HEK293 (cell line): ENCODE results near the gene ZMYND10.

Source experiments
- CTCF ChIA-PET: fragments of 350-600 bp; formaldehyde crosslinking; extraction: SDS; loops from one replicate; lab custom pipeline; 2021; ENCODE audit warnings: antibody characterized with exemption; lab: Yijun Ruan, JAX
- POLR2A ChIA-PET: fragments of 300-600 bp; formaldehyde crosslinking; extraction: SDS; loops from one replicate; lab custom pipeline; 2020; ENCODE audit warnings: antibody characterized with exemption, inconsistent platforms; lab: Yijun Ruan, JAX
- H3K27ac ChIP-seq: fragments of 200-500 bp; sonication (Bioruptor generic); 2 replicates; pipeline ENCODE4 v1.5.1; 2014; ENCODE audit warnings: low read depth, low read length, control low read depth, inconsistent platforms; ENCODE audit errors: extremely low read depth
- H3K36me3 ChIP-seq, 2 experiments: fragments of 200-500 bp in 1 of 2; sonication (Bioruptor generic) in 1 of 2; 1 replicate in 1 of 2; 2 replicates in 1 of 2; pipeline ENCODE4 v1.5.1; 2014 to 2017; ENCODE audit warnings: inconsistent platforms in 2 of 2, low read length in 2 of 2; ENCODE audit not compliant: control insufficient read depth in 2 of 2, insufficient read depth in 1 of 2
- H3K4me1 ChIP-seq: fragments of 200-500 bp; sonication (Bioruptor generic); 2 replicates; pipeline ENCODE4 v1.5.1; 2014; ENCODE audit warnings: mild to moderate bottlenecking, low read length, inconsistent platforms; ENCODE audit not compliant: control insufficient read depth, insufficient read depth
- H3K4me3 ChIP-seq: 2 replicates; pipeline ENCODE4 v1.5.1; 2011; ENCODE audit warnings: low read depth, mild to moderate bottlenecking, control low read depth, low read length, moderate library complexity
- H3K9me3 ChIP-seq: fragments of 200-500 bp; sonication (Bioruptor generic); 2 replicates; pipeline ENCODE4 v1.5.1; 2014; ENCODE audit warnings: low read depth, low read length, inconsistent platforms; ENCODE audit not compliant: control insufficient read depth, insufficient read depth
- BCL6B ChIP-seq: fragments of 450-650 bp; formaldehyde crosslinking; IDR thresholded peaks from 2 replicates; pipeline ENCODE4 v1.5.1; 2017; ENCODE audit warnings: missing biosample characterization, missing genetic modification characterization
- GFI1B ChIP-seq: fragments of 450-650 bp; formaldehyde crosslinking; IDR thresholded peaks from 2 replicates; pipeline ENCODE4 v1.5.1; 2016; ENCODE audit warnings: missing biosample characterization, missing genetic modification characterization
- HIC1 ChIP-seq: fragments of 450-650 bp; formaldehyde crosslinking; IDR thresholded peaks from 2 replicates; pipeline ENCODE4 v1.5.1; 2016; ENCODE audit warnings: missing biosample characterization, missing genetic modification characterization
- HOXD13 ChIP-seq: sonication (generic); formaldehyde crosslinking; IDR thresholded peaks from 2 replicates; pipeline ENCODE4 v1.8.0; 2022; ENCODE audit warnings: missing genetic modification reagents, borderline replicate concordance
- KLF10 ChIP-seq: fragments of 450-650 bp; IDR thresholded peaks from 2 replicates; pipeline ENCODE4 v1.5.1; 2018; ENCODE audit warnings: missing biosample characterization, mild to moderate bottlenecking, missing genetic modification characterization
- REST ChIP-seq: fragments of 450-650 bp; formaldehyde crosslinking; IDR thresholded peaks from 2 replicates; pipeline ENCODE4 v1.5.1; 2016; ENCODE audit warnings: missing biosample characterization, missing genetic modification characterization
- ZBTB11 ChIP-seq: fragments of 450-650 bp; formaldehyde crosslinking; conservative IDR thresholded peaks from 2 replicates; pipeline ENCODE4 v1.5.1; 2016; ENCODE audit warnings: low read depth, missing biosample characterization, missing genetic modification characterization
- ZBTB44 ChIP-seq: fragments of 450-650 bp; IDR thresholded peaks from 2 replicates; pipeline ENCODE4 v1.5.1; 2018; ENCODE audit warnings: missing biosample characterization, mild to moderate bottlenecking, missing genetic modification characterization
- ZIC2 ChIP-seq: fragments of 450-650 bp; formaldehyde crosslinking; IDR thresholded peaks from 2 replicates; pipeline ENCODE4 v1.5.1; 2016; ENCODE audit warnings: missing biosample characterization, missing genetic modification characterization
- ZNF214 ChIP-seq: fragments of 450-650 bp; formaldehyde crosslinking; IDR thresholded peaks from 2 replicates; pipeline ENCODE4 v1.5.1; 2017; ENCODE audit warnings: missing biosample characterization, mild to moderate bottlenecking, missing genetic modification characterization, borderline replicate concordance
- ZNF354C ChIP-seq: fragments of 450-650 bp; formaldehyde crosslinking; IDR thresholded peaks from 2 replicates; pipeline ENCODE4 v1.5.1; 2016; ENCODE audit warnings: missing biosample characterization, missing genetic modification characterization, low read depth, borderline replicate concordance
- ZNF558 ChIP-seq: fragments of 450-650 bp; formaldehyde crosslinking; IDR thresholded peaks from 2 replicates; pipeline ENCODE4 v1.5.1; 2016; ENCODE audit warnings: missing biosample characterization, missing genetic modification characterization
- ZNF610 ChIP-seq: fragments of 450-650 bp; formaldehyde crosslinking; IDR thresholded peaks from 2 replicates; pipeline ENCODE4 v1.5.1; 2016; ENCODE audit warnings: missing biosample characterization, missing genetic modification characterization, borderline replicate concordance
- ZNF629 ChIP-seq: fragments of 450-650 bp; formaldehyde crosslinking; IDR thresholded peaks from 2 replicates; pipeline ENCODE4 v1.5.1; 2017; ENCODE audit warnings: missing biosample characterization, missing genetic modification characterization
- ZNF645 ChIP-seq: fragments of 450-650 bp; formaldehyde crosslinking; IDR thresholded peaks from 2 replicates; pipeline ENCODE4; 2016; ENCODE audit warnings: missing biosample characterization, missing genetic modification characterization
- ZNF670 ChIP-seq: fragments of 450-650 bp; formaldehyde crosslinking; IDR thresholded peaks from 2 replicates; pipeline ENCODE4 v1.5.1; 2016; ENCODE audit warnings: missing biosample characterization, missing genetic modification characterization, low read depth
- ZNF704 ChIP-seq: fragments of 450-650 bp; formaldehyde crosslinking; IDR thresholded peaks from 2 replicates; pipeline ENCODE4 v1.5.1; 2016; ENCODE audit warnings: missing biosample characterization, missing genetic modification characterization

ZMYND10 gene

GRCh38 chr3:50327943-50328691 is 17.4 kb downstream of the ZMYND10 start, which contains the start of gene TUSC2 (continued):
- TF ChIP-seq ZNF704 (tag by site-specific recombination) (no peak), HIC1 (0 out of 2 replicates have a peak, but pooled peaks have one; percentile 33), ZNF645 (tag by site-specific recombination) (no peak), ZIC2 (tag by site-specific recombination) (no peak), ZNF214 (tag by site-specific recombination) (no peak), ZNF558 (tag by site-specific recombination) (no peak), ZNF629 (tag by site-specific recombination) (peak; percentile 33; the same call in 1 of the 2 replicates), ZBTB11 (tag by site-specific recombination) (peak; percentile 86), REST (peak; percentile 53; the same call in 1 of the 2 replicates)

- POLR2A ChIA-PET, result interaction anchor here (1.4 to 2.6 kb wide), 9 partner anchors 10 to 67 kb away, joined by 3 to 63 read pairs (median 8); partner anchors contain the start of genes HYAL3, IFRD2, NAA80 and RASSF1
- H3K4me1 ChIP-seq, result no peaks in the 10 kb centered on the region
- H3K36me3 ChIP-seq, result peaks cover 3 to 66% of the 10 kb centered on the region in 2 experiments
- CTCF ChIA-PET, result no interaction called here
- no peaks in the 10 kb centered on the region for H3K9me3 ChIP-seq
- peak overlapping the region; percentile 59; the same call in 1 of the 2 replicates for H3K27ac ChIP-seq
- H3K4me3 ChIP-seq, result peak overlapping the region; percentile 92
- TF ChIP-seq ZNF354C (tag by site-specific recombination) (no peak), HOXD13 (CRISPR knock-in tag) (no peak), GFI1B (no peak), ZBTB44 (no peak), ZNF670 (tag by site-specific recombination) (no peak), BCL6B (tag by site-specific recombination) (no peak), KLF10 (tag by site-specific recombination) (no peak), ZNF610 (tag by site-specific recombination) (no peak)
Measured at GRCh38 chr3:50327129-50327528, 18.4 kb downstream of the ZMYND10 start.
